NT2/D1 (cell line): Measurements from ENCODE around the gene PKHD1.

Experiments
- YY1 ChIP-seq: IDR thresholded peaks from 2 replicates; pipeline ENCODE4 v1.6.1; 2011; ENCODE audit not compliant: insufficient read length, insufficient read depth
- ZNF274 ChIP-seq: IDR thresholded peaks from 2 replicates; pipeline ENCODE4 v1.6.1; 2011; ENCODE audit warnings: mild to moderate bottlenecking, low read depth, low read length

DNA sequence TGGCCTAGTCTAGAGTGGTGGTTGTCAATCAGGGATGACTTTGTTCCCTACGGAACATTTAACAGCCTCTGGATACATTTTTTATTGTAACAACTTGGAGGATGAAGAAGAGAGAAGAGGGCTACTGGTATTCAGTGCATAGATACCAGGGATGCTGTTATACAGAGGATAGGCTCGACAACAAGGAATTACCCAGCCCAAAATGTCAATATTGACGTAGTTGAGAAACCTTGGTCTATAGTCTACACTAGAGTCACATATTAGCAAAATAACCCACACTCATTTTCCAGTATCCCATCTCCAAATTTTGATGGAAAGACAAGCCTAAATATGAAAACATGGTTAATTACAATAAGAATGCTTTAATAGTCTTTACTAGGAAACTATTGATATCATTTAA lies 195.1 kb downstream of the PKHD1 start:
- TF ChIP-seq YY1 = no peak
- TF ChIP-seq ZNF274 = no peak
